ENCODE measurements around the gene SNX1. TPM values are rescaled to one million over a fixed set of nuclear protein-coding genes. Genes with fewer than 3 reads are reported as not detected.

Gene SNX1
- total and polyA plus RNA-seq, 2 of the 13 experiments (the other 11 are each of a cell fraction or from before 2014, with no cell fraction given), result 29.3 to 60.1 TPM

DNA sequence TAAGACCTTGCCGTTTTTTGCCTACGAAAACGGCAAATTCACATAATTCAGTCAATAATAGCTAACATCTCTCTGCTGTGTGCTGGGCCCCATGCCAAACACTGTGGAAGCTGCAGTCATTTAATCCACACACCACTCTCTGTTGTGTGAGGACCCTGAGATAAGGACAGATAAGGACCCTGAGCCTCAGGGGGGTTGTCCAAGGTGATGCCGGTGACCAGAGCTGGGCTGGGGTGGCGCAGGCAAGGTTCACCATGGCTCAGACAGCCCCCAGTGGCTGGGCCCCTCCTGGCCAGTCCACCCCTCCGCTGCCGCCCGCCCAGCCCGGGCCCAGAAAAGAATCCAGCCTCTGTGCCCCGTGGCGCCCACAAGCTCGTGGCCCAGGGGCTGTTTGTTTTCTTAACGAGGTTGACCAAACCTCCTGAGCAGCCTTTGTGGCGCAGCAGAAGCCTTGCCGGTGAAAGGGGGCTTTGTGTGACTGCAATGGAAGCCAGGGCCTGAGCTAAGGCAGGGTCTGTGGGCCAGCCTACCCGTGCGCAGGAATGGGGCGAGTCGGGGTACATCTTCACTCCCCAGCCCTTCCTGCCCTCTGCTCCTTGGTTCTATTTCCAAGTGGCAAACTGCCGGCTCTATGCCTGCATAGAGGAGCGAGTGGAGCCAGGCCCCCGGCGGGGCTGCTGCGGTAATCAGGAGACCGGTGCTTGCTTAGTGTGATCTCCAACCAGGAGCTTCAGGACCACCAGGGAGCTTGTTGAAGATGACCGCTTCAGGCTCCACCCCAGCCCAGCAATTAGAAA, 51.3 kb downstream of the SNX1 start (continued):
- TF ChIP-seq, protein P1, sequence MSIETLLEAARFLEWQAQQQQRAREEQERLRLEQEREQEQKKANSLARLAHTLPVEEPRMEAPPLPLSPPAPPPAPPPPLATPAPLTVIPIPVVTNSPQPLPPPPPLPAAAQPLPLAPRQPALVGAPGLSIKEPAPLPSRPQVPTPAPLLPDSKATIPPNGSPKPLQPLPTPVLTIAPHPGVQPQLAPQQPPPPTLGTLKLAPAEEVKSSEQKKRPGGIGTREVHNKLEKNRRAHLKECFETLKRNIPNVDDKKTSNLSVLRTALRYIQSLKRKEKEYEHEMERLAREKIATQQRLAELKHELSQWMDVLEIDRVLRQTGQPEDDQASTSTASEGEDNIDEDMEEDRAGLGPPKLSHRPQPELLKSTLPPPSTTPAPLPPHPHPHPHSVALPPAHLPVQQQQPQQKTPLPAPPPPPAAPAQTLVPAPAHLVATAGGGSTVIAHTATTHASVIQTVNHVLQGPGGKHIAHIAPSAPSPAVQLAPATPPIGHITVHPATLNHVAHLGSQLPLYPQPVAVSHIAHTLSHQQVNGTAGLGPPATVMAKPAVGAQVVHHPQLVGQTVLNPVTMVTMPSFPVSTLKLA (IDR thresholded peaks at IDR 0.05), result no peak
- TF ChIP-seq PAX8 (CRISPR knock-in tag; IDR thresholded peaks at IDR 0.05; ENCODE audit: borderline replicate concordance), result no peak
- TF ChIP-seq TCF12 (IDR thresholded peaks at IDR 0.05), result no peak
- no peak for TF ChIP-seq TCF12 (CRISPR knock-in tag; IDR thresholded peaks at IDR 0.05)
- TF ChIP-seq, protein P2, sequence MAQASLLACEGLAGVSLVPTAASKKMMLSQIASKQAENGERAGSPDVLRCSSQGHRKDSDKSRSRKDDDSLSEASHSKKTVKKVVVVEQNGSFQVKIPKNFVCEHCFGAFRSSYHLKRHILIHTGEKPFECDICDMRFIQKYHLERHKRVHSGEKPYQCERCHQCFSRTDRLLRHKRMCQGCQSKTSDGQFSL (CRISPR knock-in tag; IDR thresholded peaks at IDR 0.05), result no peak

DNA sequence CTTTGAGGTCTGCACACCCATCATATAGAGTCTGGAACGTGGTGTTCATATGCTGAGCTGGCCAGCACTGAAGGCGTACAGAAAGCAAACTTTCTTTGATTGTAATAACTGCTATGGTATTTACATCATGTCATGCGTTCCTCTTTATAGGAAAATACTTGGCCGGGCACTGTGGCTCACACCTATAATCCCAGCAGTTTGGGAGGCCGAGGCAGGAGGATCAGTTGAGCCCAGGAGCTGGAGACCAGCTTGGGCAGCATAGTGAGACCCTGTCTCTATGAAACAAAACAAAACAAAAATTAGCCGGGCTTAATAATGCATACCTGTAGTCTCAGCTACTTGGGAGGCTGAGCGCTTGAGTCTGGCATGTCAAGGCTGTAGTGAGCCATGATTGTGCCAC, 52.4 kb downstream of the SNX1 start:
- no peaks in the 10 kb centered on the region for H3K79me2 ChIP-seq (ENCODE audit: insufficient read depth, low read length)
- intact Hi-C loops (cut with micrococcal nuclease; ENCODE audit: unreplicated experiment) (no loop called here), in situ Hi-C loops (cut with HindIII; ENCODE audit: extremely low pct_ligation_motif_present, low pct_unique_long_range_greater_than_20kb) (no loop called here)
- H3K36me3 ChIP-seq (replicated peaks in 1 of 2; ENCODE audit: control insufficient read depth in 1 of 2, insufficient read depth in 2 of 2, low read length in 2 of 2), result peaks cover 5 to 6% of the 10 kb centered on the region in 2 experiments; a peak in 2 of 5 replicates
- H3K27ac ChIP-seq (ENCODE audit: extremely low read length, insufficient read depth, low read length), result no peak overlapping the region
- H3K9me3 ChIP-seq (ENCODE audit: low read length), result no peaks in the 10 kb centered on the region
- ATAC-seq, result no peak
- DNase-seq (ENCODE audit: low spot score), result no peak
- H3K4me3 ChIP-seq (replicated peaks in 1 of 3; ENCODE audit: insufficient read depth in 1 of 3, low read depth in 2 of 3, low read length in 3 of 3), result no peak overlapping the region
- WGBS (ENCODE audit: low lambda C conversion rate), result 95% methylated on average over 7 of the region's 7 CpGs
- FAIRE-seq, result no peak
- H4K20me1 ChIP-seq (ENCODE audit: insufficient read depth, low read length), result no peaks in the 10 kb centered on the region
- peaks cover 64% of the 10 kb centered on the region for H3K4me1 ChIP-seq (ENCODE audit: insufficient read depth, low read length)
- TF ChIP-seq, protein P3, sequence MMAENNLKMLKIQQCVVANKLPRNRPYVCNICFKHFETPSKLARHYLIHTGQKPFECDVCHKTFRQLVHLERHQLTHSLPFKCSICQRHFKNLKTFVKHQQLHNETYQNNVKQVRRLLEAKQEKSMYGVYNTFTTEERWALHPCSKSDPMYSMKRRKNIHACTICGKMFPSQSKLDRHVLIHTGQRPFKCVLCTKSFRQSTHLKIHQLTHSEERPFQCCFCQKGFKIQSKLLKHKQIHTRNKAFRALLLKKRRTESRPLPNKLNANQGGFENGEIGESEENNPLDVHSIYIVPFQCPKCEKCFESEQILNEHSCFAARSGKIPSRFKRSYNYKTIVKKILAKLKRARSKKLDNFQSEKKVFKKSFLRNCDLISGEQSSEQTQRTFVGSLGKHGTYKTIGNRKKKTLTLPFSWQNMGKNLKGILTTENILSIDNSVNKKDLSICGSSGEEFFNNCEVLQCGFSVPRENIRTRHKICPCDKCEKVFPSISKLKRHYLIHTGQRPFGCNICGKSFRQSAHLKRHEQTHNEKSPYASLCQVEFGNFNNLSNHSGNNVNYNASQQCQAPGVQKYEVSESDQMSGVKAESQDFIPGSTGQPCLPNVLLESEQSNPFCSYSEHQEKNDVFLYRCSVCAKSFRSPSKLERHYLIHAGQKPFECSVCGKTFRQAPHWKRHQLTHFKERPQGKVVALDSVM (CRISPR knock-in tag; IDR thresholded peaks at IDR 0.05), result 0 out of 2 replicates have a peak, but pooled peaks have one; percentile 22
- TF ChIP-seq GLI4 (CRISPR knock-in tag; IDR thresholded peaks at IDR 0.05; ENCODE audit: borderline replicate concordance), result no peak
- ChIA-PET POLR2A (interaction anchor here (3.7 kb wide), 1 partner anchor 15 kb away, joined by 17 read pairs; the partner anchor contains the start of gene PPIB), CTCF (ENCODE audit: low intra/inter-chr PET ratio, low total read pairs) (no interaction called here)
- no peak overlapping the region for H3K9ac ChIP-seq (ENCODE audit: insufficient read depth, low read depth, low read length)
- H3K4me2 ChIP-seq (ENCODE audit: low read depth, low read length), result no peak overlapping the region
- no TSS peak for BruUV-seq (replicated peaks)
- no peaks in the 10 kb centered on the region for H3K27me3 ChIP-seq (ENCODE audit: control insufficient read depth in 1 of 2, insufficient read depth in 2 of 2, low read length in 2 of 2)
- no peak overlapping the region for H2AFZ ChIP-seq (ENCODE audit: low read length)

Measured in HepG2 (cell line).